ENCODE measurements around the gene CTSK.

GRCh38 chr1:150749720-150750311, 58.2 kb downstream of the CTSK start:
- TF ChIP-seq CTCF (IDR thresholded peaks at IDR 0.05) = no peak
- no peak for TF ChIP-seq POLR2A (IDR thresholded peaks at IDR 0.05)

All from upper lobe of left lung (tissue), 4 donors.